ENCODE results near the gene SH3PXD2B.

SH3PXD2B gene

GRCh38 chr5:172452398-172453205, 1.7 kb downstream of the SH3PXD2B start:
- no peak for DNase-seq

- no peak for DNase-seq
Observed at GRCh38 chr5:172451771-172452197, 2.5 kb downstream of the SH3PXD2B start.

GRCh38 chr5:172450861-172451695, 3.2 kb downstream of the SH3PXD2B start:
- no peak for DNase-seq

GRCh38 chr5:172450453-172450852, 3.9 kb downstream of the SH3PXD2B start:
- DNase-seq, result no peak

GRCh38 chr5:172448999-172449398, 5.3 kb downstream of the SH3PXD2B start:
- DNase-seq, result no peak

- DNase-seq, result no peak
Observed at GRCh38 chr5:172447646-172448365, 6.5 kb downstream of the SH3PXD2B start.

- DNase-seq, result no peak
Observed at GRCh38 chr5:172446336-172447051, 7.8 kb downstream of the SH3PXD2B start.

GRCh38 chr5:172445866-172446265, 8.5 kb downstream of the SH3PXD2B start:
- DNase-seq, result no peak

- no peak for DNase-seq
Observed at GRCh38 chr5:172444626-172445365, 9.5 kb downstream of the SH3PXD2B start.

- DNase-seq, result no peak
Observed at GRCh38 chr5:172444110-172444510, 10.2 kb downstream of the SH3PXD2B start.

- DNase-seq, result no peak
Observed at GRCh38 chr5:172443441-172444109, 10.8 kb downstream of the SH3PXD2B start.

GRCh38 chr5:172442592-172442991, 11.7 kb downstream of the SH3PXD2B start:
- DNase-seq, result no peak

GRCh38 chr5:172441262-172441751, 13.0 kb downstream of the SH3PXD2B start:
- no peak for DNase-seq

GRCh38 chr5:172440486-172440885, 13.8 kb downstream of the SH3PXD2B start:
- DNase-seq, result no peak

GRCh38 chr5:172439785-172440477, 14.4 kb downstream of the SH3PXD2B start:
- no peak for DNase-seq

GRCh38 chr5:172438319-172438668, 16.0 kb downstream of the SH3PXD2B start:
- no peak for DNase-seq

GRCh38 chr5:172437445-172438318, 16.6 kb downstream of the SH3PXD2B start:
- DNase-seq, result no peak

- no peak for DNase-seq
Observed at GRCh38 chr5:172436879-172437369, 17.4 kb downstream of the SH3PXD2B start.

All from NCI-H526 treated with DMSO at 0.1 percent for 48 hours (cell line).